GM19351 (cell line): ENCODE measurements around the gene TPRN.

Experiments
- ATAC-seq: cut with Tn5 transposase; IDR thresholded peaks from one replicate; pipeline ENCODE4 v1.9.1; 2021; ENCODE audit warnings: mild to moderate bottlenecking, moderate library complexity; ENCODE audit not compliant: unreplicated experiment

Gene TPRN

GRCh38 chr9:137175345-137175961, 25.1 kb downstream of the TPRN start:
- ATAC-seq = no peak

- ATAC-seq = no peak
These were observed 25.7 kb downstream of the TPRN start for GRCh38 chr9:137174722-137175293.

GRCh38 chr9:137173796-137174664, 26.5 kb downstream of the TPRN start:
- ATAC-seq = no peak

GRCh38 chr9:137172901-137173795, 27.4 kb downstream of the TPRN start:
- ATAC-seq = no peak

GRCh38 chr9:137171149-137171900, 29.2 kb downstream of the TPRN start:
- no peak for ATAC-seq

- ATAC-seq = no peak
These were observed 29.9 kb downstream of the TPRN start for GRCh38 chr9:137170486-137171148.

- no peak for ATAC-seq
These were observed 30.6 kb downstream of the TPRN start, which contains the start of gene LRRC26 for GRCh38 chr9:137169896-137170358. LRRC26 (minus strand) TSS chr9:137170051; CDS start chr9:137169943, 108 bp downstream.

GRCh38 chr9:137168904-137169856, 31.4 kb downstream of the TPRN start:
- no peak for ATAC-seq

- no peak for ATAC-seq
These were observed 32.0 kb downstream of the TPRN start for GRCh38 chr9:137168573-137168903.

GRCh38 chr9:137167747-137168572, 32.6 kb downstream of the TPRN start:
- no peak for ATAC-seq

GRCh38 chr9:137167277-137167746, 33.2 kb downstream of the TPRN start:
- ATAC-seq = no peak

- ATAC-seq = no peak
These were observed 33.9 kb downstream of the TPRN start for GRCh38 chr9:137166380-137167229.

GRCh38 chr9:137165250-137165836, 35.2 kb downstream of the TPRN start:
- no peak for ATAC-seq

GRCh38 chr9:137164370-137165249, 35.9 kb downstream of the TPRN start:
- no peak for ATAC-seq

GRCh38 chr9:137163805-137164204, 36.7 kb downstream of the TPRN start:
- no peak for ATAC-seq
